Right ventricle myocardium superior (tissue), 1 donor: ENCODE data around the gene DIAPH3. TPM values are rescaled to one million over a fixed set of nuclear protein-coding genes. Genes with fewer than 3 reads are reported as not detected.

ENCODE experiments used
- ATAC-seq: fragments of 200-7000 bp; cut with Tn5 transposase; one replicate; pipeline ENCODE4 v1.9.1; 2020; ENCODE audit warnings: mild to moderate bottlenecking; ENCODE audit not compliant: poor library complexity
- DNase-seq: peaks from one replicate; pipeline ENCODE4 v3.0.0-alpha.2; 2020
- intact Hi-C: fragments of 100-400 bp; cut with DNase I; formaldehyde crosslinking; loops from one replicate; pipeline ENCODE4 v1.11.2; 2022
- total RNA-seq: library from RNA; stranded (reverse); fragmentation: NEBNext Ultra II Directional; extraction: Animal tissue kit (Norgen Biotek cat#: 25700); gene quantifications from one replicate; pipeline ENCODE4 v1.2.1, GENCODE V29; 2021
- donor health status: DM: no; HTN: yes; CAD: no; lungs with severe emphysema.

The DIAPH3 gene
- total RNA-seq, 1 donor from 2014 or later = 0.32 TPM

DNA sequence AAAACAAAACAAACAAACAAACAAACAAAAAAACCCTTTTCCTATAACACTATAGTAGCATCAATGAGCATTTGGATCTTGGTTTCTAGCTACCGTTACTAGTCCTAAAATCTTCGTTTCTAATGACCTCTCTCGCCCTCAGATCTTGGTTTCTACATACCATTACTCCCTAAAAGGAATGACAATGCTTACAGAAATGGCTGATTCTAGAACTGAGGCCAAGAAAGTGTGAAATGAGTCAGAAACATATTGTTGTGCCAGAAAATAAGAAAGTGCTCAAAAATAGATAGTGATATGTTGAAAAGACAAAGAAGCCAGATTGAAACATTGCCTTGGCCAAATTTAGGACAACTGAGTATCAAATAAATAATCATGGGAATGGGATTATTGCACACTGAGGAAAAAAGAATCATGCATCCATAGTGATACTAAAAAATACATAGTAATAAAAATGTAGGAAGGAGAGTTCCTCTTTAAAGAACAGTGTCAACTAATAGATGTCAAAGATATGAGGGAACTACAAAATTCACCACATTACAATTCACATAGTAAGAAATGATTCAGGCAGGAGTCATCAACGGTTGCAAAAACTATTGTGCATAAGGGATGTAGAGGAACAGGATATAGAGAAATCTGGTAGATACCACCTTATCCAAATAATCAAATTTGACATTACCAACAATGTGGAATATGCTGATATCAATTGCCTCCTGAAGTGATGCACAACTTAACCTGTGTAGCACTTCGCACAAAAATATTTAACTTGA, 386.6 kb downstream of the DIAPH3 start:
- no peak for DNase-seq
- ATAC-seq = no peak
- intact Hi-C loops = loop anchor here (10.0 kb wide), 1 partner anchor 382 kb away; no protein-coding TSS in a partner anchor

DNA sequence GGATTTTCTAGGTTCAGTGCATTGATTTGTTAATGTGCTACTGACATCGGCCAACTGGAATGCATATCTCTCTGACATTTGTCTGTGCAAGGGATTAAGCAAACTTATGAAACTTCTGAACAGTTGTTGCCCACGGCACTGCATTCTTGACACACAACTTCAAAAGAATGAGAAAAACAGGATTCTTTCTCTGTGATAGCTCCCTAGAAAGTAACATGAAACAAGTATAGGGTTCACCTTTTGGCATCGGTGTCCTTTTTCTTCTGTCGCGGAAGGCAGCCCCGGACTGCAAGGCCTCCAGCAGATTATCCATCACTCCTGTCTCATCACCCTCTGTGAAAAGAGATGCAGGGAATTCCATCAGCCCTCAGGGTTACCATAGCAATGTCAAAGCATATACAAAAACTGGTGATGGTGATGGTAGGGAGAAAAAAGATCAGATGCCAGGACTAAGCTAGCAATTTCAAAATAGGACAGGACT, 389.2 kb downstream of the DIAPH3 start:
- intact Hi-C loops = loop anchor here (10.0 kb wide), 1 partner anchor 380 kb away; no protein-coding TSS in a partner anchor
- no peak for ATAC-seq

DNA sequence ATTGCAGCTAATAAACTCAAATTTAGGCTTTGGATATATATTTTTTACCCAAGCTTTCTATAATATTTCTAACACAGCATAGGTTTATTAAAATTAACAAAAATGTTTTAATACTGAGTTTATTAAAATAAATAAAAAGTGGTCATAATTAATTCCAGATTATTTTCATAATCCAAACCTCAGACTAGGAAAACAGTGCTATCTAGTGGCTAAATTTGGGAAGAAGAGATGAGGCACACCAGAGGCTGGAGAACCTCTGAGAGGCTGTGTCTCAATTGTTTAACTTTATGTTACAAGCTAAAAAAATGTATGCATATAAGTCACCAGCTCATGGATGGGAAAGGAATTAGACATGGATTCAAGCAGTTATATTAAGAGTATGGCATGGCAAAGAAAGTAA, 392.5 kb downstream of the DIAPH3 start:
- DNase-seq = no peak
- ATAC-seq = no peak
- intact Hi-C loops = loop anchor here (10.0 kb wide), 1 partner anchor 376 kb away; no protein-coding TSS in a partner anchor

More for the DNA sequence above, 389.2 kb downstream of the DIAPH3 start:
- DNase-seq = no peak

DNA sequence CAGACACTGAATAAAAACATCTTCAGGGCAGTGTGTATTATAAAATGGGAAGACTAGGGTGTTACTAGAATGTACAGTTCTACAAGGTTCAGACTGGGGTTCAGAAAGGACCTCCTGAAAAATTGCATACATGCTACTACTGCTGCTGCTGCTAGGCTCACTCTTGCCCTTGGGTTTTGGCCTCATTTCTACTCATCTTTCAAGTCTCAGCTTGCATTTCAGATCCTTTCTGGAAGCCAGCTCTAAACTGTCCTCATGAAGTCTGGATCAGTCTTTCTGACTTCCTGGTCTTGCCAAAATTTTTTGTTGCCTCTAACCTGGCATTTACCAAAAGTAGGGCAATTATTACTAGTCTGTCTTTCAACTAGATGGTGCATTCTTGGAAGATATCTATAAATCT, 393.3 kb downstream of the DIAPH3 start:
- DNase-seq (no peak), ATAC-seq (no peak)
- intact Hi-C loops = loop anchor here (10.0 kb wide), 1 partner anchor 376 kb away; no protein-coding TSS in a partner anchor

DNA sequence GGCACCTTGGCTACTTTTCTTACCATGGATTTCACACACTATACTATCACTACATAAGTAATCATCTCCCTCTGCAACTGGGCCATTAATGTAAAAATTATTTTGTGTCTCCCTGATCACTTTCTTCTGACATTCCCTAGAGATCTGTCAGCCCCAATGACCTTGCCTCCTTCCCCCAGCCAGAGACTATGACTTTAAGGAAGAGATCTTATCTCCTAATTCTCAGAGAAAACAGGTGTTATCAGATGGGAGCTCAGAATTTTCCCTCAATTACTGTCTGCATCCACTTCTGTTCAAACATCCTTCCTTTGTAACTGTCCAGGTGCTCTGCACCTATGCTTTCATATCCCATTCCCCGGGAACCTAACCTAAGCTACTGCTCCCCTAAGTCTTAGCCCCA, 397.5 kb downstream of the DIAPH3 start:
- DNase-seq = no peak
- intact Hi-C loops = no loop called here
- ATAC-seq = no peak

DNA sequence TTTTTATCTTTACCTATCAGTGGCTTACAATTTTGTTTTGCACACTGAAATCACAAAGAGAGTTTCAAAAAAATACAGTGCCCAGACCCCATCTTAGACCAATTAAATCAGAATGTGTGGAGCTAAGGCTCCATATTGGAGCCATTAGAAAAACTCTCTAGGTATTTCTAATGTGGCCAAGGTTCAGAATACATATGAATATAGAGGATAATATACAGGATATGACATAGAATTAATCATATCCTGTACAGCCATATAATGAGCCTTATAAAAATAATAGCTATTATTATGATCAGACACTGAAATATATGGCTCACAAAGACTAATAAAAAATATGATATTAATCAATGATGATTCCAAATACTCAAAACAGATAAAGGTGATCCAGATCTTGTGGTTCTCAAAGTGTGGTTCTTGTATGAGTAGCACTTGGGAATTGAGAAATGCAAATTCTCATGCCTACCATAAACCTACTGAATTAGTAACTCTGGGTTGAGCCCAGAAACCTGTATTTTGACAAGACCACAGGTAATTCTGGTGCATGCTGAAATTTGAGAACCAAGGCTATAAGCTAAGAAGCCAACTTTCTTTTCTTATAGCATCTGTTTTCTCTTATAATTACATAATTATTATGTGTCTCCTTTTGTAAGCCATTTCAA, 408.0 kb downstream of the DIAPH3 start:
- no peak for ATAC-seq
- intact Hi-C loops = no loop called here

DNA sequence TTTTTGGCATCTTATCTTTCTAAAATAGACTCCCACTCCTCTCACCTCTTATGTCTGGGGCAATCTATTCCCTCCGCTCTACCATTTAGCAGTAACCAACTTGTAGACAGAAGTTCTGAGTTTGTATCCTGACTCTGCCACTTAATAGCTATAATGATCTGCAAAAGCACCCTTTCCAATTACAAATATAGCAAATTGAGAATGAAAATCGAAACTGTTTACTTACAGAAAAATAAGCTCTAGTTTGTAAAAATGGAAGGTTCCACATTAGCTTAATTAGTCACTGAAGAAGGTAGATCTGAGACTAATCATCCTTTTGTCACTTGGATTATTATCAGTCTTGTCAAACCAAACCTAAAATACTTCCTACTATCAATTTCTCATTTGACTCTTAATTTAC, 409.3 kb downstream of the DIAPH3 start:
- no peak for ATAC-seq
- DNase-seq = no peak

More for the DNA sequence above, 408.0 kb downstream of the DIAPH3 start:
- DNase-seq = no peak

DNA sequence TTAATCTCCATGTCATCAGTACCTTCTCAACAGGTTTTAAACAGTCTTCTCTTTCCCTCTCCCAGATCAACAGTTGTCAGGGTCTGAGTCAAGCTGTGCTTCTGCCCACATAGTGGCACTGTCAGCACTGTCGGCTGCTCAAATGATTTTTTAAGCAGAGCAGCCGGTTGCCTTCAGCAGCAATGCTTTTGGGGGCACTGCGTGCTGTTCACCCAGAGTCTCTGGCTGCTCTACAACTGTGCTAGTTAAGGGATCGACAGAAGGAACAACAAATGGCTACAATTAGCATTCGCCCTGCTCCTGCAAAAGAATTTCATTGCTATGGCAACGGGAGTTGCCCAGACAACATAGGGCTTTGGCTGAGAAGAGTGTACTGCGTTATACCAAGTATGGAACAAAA, 412.9 kb downstream of the DIAPH3 start:
- intact Hi-C loops = no loop called here
- DNase-seq (no peak), ATAC-seq (peak; percentile 20)

More for the DNA sequence above, 409.3 kb downstream of the DIAPH3 start:
- intact Hi-C loops = no loop called here

DNA sequence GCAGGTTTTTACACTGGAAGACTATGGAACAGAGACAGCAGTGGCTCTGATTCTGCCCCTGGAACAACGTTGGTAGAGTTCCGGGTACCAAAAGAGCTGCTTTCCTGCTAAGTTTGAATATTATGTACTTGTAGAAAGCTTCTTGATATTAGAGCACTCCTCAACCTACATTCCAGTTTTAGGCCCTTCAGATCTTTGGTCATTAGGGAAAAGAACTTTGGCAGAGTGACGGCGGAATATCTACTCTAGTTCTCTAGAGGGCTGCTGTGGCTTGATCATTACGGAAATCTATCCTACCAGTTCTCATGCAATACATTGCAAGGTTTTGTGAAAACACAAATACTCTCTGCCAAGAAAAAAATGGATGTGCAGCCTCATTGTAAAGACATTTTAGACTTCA, 415.7 kb downstream of the DIAPH3 start:
- intact Hi-C loops = no loop called here
- ATAC-seq = no peak
- DNase-seq = no peak

DNA sequence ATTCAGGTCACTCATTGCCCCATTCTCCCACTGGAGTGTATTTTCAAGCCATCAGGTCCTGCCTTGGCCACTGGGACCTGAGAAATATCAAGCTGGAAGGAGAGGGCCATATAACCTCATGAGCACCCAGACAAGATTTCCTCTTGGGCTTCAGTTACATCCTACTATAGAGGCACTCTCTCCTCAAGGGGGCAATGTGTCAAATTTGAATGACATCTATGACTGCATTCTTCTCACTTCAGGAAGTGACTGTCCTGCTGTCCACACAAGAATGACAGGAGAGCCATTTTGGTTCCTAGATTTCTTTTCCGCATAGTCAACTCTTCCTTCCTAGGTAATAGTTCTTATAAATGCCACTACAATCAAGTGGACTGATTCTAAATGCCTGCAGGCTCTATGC, 416.2 kb downstream of the DIAPH3 start:
- ATAC-seq (no peak), DNase-seq (no peak)
- intact Hi-C loops = no loop called here

DNA sequence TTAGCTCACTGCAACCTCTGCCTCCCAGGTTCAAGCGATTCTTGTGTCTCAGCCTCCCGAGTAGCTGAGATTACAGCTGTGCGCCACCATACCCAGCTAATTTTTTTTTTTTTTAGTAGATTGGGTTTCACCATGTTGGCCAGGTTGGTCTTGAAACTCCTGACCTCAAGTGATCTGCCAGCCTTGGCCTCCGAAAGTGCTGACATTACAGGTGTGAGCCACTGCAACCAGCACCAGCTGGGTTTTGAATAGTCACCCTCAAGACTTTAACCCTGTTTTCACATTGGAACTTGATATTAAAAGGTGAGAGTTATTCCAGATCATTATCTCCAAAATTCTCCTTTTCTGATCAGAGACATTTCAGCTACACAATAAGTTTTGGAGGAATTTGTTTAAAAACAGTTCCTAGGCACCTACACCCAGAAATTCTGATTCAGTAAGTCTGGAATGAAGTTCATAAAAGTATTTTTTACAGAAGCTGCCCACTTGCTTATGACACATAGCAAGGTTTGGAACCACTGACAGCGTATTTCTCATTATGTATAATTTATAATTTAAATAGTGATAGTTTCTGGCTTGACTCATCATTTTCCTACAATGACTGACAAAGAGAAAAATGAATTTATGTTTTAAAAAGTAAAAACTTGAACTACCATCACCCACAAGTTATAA, 417.3 kb downstream of the DIAPH3 start:
- intact Hi-C loops = no loop called here
- no peak for DNase-seq
- no peak for ATAC-seq

DNA sequence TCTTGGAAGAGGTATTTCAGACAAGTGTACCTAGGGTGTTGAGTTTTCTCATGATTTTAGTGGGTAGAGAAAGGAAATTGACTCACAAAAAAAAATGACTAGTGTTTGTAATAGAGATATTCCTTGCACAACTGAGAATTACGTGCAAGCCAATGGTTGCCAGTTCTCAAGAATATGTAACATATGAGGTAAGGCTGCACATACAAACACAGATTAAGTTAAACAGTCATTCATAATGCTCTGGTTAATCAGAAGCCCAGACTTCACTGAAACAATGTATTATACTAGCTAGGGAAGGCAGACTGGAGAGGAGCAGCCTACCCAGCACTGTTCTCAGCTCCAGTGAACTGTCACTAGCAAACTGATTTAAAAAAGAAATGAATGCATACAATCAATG, 418.3 kb downstream of the DIAPH3 start:
- ATAC-seq = no peak
- DNase-seq = no peak
- intact Hi-C loops = no loop called here

DNA sequence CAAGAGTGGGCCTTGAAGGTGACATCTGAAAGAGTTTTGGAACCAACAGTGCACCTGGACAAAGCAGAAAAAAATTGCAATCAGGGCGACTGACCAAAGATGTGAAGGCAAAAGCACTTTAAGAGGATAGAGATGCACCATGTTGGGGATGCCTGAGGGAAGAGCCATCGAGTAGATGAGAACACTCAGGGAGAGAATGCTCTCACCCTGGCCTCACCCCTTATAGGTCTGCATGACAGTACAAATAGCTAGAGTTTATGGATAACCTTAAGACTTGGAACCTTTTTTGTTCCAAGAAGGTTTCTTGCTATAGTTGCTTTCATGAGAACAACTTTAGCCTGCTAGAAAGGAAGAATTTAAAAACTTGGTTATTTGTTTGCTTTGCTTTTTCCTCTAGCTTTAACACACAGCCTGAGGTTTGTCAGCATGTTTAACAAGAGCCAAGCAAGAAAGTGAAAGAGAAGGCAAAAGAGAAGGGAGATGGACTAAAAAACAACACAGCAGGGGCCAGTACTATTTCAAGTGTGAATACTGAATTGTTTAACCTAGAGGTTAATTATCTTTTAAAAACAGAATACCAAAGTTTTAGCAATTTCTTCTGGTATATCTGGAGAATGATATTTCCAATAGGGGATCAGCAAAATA, 418.9 kb downstream of the DIAPH3 start:
- DNase-seq (no peak), ATAC-seq (no peak)
- intact Hi-C loops = no loop called here

DNA sequence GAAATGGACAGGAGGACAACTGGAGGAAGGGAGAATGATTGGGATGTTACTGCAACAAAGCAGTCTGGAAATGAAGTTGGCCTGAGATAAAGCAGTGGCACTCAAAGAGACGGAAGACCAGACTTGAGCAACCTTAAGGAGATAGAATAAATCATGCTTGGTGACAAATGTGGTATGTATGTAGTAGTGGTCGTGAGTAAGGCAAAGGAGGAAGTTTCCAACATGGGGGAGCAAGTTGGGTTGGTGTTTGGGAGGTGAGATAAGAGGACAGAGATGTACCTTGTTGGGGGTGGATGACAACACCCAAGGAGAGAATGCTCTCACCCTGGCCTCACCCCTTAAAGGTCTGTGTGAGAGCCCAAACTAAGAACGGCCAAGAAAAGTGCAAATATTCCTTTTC, 420.5 kb downstream of the DIAPH3 start:
- ATAC-seq = no peak
- intact Hi-C loops = no loop called here

DNA sequence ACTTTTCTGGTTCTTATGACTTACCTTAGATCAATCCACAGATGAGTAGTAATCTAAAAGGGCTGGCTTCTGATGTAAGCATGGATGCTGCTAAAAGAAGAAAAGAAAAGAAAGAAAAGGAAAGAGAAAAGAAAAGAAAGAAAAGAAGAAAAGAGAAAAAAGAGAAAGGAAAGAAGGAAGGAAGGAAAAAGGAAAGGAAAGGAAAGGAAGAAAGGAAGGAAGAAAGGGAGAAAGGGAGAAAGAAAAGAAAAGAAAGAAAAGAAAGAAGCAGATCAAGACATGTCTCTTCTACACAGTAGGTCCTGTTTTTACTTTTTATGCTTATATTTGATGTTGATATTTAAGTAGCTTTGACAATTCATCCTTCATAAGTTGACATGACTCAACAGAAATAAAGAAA, 421.3 kb downstream of the DIAPH3 start:
- intact Hi-C loops = no loop called here
- DNase-seq = no peak
- no peak for ATAC-seq

More for the DNA sequence above, 420.5 kb downstream of the DIAPH3 start:
- no peak for DNase-seq

DNA sequence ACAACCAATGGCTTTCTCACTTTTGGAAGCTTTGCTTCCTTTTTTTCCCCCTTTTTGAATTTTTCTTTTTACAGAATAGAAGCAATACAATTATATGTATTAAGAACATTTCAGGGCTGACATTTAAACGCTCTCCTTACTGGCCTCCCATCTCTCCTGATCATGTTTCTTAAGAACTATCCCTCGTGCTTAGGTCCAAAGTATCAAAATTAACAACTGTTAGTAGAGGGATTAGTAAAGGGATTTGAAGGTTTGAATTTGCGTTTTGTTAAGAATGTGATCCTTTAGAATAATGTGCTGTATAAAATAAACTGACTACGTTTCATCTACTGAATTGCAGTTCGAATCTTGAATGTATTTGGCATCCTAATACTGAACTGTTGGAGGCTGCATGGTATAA, 424.8 kb downstream of the DIAPH3 start:
- intact Hi-C loops = no loop called here
- ATAC-seq (no peak), DNase-seq (no peak)

DNA sequence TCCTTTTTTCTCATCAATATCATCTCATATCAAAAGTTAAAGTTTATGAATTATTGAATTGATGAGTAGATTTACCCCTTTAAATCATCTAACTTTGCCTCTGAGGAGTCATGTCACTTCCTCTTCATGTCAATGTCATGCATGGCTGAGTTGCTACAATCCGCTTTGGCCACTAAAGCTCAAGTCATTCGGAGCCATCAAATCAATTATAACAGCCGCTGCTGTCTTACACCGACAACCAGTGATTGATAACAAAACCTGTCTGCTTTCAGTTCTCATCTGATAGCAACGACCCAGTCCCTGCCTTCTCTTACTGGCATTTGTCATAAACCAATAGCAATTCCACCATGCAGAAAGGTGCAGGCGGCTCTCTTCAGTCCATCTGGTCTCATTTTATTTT, 429.3 kb downstream of the DIAPH3 start:
- ATAC-seq = no peak
- intact Hi-C loops = no loop called here
- no peak for DNase-seq

DNA sequence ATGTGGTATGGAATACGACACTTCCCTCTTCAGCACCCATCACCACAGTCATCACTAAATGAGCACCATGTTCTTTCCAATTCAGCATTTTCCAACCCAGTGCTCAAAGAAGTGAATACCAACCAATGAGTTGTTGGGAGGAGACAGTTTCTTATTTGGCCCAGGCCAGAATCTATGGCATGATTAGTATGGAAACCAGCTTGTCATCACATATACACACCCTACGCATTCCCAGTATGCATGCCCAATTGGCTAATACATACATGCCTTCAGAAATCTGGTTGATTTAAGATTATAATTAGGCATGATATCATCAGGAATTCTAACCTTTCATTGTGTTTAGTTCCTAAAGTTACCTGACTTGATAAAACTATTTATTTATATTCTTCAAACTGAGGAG, 430.0 kb downstream of the DIAPH3 start:
- ATAC-seq = no peak

DNA sequence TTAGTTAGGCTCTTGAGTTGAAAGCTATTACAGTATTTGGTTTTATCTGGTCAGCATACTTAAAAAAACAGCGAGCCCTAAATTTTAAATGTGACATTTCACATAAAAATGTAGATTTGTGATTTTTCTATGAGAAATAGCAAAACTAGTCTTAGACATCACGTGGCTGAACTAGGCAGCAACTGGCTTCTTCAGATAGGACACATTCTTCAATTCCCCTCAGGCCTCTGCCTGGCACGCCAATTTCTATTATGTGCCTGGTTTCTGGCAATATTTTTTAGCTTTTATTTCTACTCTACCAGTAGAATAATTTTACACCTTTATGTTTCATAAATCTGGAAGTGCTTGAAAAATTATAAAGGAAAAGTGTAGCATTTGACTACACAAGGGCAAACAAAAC, 433.7 kb downstream of the DIAPH3 start:
- intact Hi-C loops = no loop called here

More for the DNA sequence above, 430.0 kb downstream of the DIAPH3 start:
- DNase-seq = no peak
- intact Hi-C loops = no loop called here

More for the DNA sequence above, 433.7 kb downstream of the DIAPH3 start:
- no peak for DNase-seq
- no peak for ATAC-seq
